GM19043 (cell line): Measurements from ENCODE around the gene ITGB3.
"Not testable (repeated sequence)": the region's sequence is repeated elsewhere in the genome, so short reads cannot be mapped to it uniquely, and the experiment has no call there.

Experiments used
- ATAC-seq: cut with Tn5 transposase; IDR thresholded peaks from one replicate; pipeline ENCODE4 v1.9.1; 2021; ENCODE audit warnings: low read depth; ENCODE audit not compliant: unreplicated experiment

ITGB3 gene

DNA sequence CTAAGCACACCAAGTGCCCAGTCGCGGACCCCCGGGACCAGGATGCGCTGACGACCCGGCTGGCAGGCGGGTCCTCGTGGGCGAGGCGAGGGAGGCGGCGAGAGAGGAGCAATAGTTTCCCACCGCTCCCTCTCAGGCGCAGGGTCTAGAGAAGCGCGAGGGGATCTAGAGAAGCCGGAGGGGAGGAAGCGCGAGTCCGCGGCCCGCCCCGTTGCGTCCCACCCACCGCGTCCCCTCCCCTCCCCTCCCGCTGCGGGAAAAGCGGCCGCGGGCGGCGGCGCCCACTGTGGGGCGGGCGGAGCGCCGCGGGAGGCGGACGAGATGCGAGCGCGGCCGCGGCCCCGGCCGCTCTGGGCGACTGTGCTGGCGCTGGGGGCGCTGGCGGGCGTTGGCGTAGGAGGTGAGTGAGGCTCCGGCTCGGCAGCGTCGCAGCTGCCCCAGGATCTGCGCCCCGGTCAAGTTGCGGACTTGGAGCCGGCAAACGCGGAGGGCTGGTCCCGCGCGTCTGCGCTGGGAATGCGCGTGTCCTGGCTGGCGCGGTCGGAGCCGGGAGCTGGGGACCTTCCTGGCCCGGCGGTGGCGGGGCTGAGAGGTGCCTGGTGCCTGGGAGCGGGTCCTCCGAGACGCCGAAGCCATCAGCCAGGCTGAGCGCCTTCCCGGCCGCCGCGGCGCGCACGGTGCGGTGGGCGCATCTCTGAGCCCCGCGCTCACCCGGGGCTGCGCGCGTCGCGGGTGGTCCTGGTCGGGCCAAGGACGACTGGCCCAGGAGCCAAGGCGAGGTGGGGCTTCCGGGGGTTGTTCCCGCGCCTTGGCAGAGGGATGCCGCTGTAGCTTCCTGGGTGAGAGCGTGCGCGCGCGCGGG lies at the start of gene ITGB3:
Gene ITGB3 (plus strand): TSS at position 287 of the 862 bp plus-strand sequence. CDS start 35 bp downstream, at position 322.
- peak; percentile 70 for ATAC-seq

DNA sequence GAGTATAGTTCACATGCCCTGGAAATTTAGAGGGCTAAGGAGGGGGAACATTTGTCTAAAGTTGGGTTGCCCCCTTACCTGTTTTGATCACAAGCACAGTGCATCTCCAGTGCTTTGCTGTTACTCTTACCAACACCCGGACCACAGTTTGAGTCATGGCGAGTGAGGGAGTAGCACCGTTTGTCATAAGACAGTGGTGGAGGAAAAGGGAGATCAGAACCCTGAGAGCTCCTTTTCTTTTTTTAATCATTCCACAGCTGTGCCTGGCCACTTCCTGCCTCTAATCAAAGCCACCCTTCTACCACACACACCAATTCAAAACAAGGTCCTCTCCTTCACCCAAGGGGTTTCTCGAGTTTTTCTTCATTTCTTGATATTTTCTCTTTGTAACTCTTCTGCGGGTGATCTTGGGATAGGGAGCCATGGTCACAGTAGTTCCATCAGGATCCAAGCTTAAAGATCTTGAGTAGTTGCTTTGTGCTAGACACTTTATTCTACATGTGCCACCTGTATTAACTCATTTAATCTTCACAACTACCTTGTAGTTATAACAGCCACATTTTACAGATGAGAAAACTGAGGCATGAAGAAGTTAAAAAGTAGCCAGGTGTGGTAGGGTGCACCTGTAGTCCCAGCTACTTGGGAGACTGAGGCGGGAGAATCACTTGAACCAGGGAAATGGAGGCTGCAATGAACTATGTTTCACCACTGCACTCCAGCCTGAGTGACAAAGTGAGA lies 49.5 kb upstream of the ITGB3 start:
- ATAC-seq = no peak

DNA sequence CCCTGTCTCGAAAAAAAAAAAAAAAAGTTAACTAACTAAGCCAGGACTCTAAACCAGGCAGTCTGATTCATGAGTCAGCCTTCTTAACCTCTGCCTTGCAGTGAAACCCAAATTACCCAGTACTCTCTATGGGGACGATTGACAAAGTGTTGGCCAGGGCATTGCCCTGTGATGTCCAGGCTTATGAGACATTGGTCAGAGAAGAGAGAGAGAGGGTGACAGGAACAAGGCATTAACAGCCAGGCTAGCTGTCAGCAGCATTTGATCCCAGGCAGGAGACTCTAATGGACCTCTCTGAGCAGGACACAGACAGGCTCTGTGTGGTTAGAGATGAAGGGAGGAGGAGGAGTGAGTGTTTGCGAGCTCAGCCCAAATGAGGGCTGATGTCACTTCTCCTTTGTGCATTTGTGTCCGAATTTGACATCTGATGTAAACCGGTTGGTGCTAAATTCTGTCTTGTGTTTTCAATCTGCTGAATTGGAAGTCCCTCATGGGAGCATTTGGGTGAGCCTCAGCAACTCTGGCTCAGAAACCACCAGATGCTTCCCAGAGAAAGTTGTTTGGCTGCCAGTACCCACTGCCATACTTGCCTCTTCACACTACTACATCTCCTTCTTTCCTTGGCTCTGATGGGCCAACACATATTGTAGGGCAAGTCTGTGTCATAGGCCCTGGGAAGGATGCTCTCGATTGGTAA lies 48.8 kb upstream of the ITGB3 start:
- peak; percentile 27 for ATAC-seq

DNA sequence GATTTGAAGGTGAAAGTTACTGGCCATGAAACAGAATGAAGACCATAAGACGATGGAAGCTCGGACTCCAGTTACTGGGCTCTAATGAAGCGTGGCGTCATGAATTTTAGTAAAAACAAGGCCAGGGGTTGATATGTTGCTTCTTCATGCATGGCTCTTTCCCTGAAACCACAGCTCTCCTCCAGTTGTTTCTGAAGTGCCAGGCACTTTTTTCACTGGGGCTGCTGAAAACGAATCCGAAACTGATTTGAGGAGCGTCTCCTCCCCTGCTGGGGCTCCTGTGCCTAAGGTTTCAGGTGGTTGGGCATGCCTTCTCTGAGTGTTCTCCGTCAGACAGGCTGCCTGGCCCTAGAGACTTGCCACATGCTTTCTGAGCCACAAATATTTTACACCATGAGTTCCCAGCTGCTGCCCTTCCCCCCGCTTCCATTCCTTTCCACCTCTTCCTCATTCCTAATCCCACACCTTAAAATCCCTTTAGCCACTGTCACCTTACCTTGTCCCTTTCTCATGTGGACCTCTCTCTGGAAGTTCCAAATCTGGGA lies 48.1 kb upstream of the ITGB3 start:
- peak; percentile 43 for ATAC-seq

DNA sequence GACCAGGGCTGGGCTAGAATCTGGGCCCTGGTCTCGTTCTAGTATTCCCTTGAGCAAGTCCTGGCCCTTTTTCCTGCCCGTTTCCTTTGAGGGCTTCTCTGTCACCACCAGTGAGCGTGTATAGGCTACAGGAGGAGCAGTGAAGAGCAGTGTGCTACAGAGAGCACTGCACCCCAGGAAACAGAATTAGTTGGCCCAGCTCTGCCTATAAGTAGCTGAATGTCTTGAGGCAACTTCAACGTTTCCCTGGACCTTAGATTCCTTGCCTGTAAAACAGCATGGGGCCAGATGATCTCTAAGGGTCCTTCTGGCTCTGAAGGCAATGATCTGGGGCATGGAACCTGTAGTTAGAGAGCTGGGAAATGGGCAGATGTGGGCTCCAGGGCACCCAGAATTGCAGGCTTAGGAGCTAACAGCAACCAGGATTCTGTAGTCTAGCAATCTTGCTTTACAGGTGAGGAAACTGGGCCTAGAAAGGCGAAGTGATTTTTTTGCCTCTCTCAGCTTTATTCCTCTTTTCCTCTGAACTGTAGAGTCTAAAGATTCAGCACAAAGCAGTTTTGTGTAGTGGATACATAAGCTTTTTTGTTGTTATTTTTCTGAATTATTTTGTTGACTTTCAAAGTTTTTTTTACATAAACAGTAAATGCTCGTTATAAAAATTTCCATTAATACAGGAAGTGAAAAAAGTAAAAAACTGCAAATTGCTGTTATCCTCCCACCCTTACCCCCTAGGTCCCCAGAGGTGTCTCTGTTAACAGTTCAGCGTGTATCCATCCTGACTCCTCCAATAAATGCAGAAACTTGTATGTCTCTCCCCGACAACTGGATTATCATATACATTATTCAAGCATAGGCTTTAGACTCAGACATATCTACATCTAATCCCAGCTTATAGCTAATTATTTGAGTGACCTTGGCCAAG lies 46.2 kb upstream of the ITGB3 start:
- ATAC-seq = no peak

DNA sequence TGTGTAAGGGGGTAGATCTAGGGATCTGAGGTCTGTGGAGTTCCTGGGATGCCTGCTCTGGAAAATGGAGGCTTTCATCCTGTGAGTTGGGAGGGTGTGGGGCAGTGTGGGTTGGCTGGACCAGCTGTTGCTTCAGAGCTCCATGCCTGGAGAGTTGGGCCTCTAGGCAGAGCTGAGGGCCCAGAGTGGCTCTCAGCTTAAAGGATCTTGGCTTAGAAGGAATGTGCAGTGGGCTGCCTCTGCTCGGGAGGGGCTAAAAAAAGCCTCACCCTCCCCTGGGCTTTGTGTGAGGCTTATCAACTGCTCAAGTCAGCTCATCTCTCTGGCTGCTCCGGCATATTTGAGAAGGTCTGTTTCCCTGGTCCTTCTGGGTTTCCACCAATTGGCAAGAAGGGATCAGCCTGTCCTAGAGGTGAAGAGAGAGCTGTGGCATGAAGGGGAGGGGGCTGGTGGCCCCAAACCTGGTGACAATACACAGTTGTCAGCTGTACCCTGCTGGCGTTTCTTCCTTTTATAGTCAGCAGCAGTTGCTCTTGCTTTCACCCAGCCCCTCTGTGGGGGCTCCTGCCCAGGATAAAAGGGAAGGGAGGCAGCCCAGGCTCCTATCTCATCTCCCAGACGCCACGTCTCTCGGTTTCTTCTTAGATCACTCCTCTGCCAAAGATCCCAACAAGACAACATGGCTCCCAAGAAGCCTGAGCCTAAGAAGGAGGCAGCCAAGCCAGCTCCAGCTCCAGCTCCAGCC lies 44.7 kb upstream of the ITGB3 start, which contains the start of gene MYL4:
Gene MYL4 (plus strand): TSS at position 605 of the 745 bp plus-strand sequence. CDS start 75 bp downstream, at position 680.
- ATAC-seq = no peak

DNA sequence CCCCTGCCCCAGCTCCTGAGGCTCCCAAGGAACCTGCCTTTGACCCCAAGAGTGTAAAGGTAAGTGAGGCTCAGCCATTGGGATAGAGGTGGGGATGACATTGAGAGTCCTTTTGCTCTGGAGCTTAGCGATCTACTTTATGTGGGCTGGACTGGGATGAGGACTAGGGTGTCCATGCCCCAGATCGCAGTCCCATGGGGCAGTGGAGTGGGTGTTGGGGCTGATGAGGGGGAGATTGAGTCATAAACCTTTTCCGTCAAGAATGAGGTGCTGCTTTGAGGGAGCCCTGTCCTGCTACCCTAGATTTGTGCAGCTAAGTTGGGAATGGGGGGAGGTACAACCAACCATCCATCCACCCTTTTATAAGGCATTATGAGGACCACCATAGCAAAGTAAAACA lies 44.1 kb upstream of the ITGB3 start:
- no peak for ATAC-seq

DNA sequence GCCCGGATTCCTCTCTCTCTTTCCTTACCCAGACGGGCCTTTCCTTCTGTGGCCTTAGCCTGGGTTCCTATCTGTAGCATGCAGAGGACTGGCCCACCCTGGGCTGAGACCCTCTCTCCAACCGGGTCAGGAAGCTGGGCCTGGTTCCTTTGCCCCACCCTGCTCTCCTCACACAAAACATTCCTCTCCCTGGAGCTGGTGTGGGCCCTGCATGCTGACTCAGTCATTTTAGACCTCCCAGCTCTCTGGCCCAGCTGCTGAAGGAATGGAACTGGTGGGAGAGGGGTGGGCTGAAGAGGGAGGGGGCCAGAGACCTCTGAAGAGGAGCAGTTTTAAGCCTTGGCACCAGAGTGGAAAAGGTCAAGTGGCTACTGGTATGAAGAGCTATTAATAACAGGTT lies 43.5 kb upstream of the ITGB3 start:
- no peak for ATAC-seq

DNA sequence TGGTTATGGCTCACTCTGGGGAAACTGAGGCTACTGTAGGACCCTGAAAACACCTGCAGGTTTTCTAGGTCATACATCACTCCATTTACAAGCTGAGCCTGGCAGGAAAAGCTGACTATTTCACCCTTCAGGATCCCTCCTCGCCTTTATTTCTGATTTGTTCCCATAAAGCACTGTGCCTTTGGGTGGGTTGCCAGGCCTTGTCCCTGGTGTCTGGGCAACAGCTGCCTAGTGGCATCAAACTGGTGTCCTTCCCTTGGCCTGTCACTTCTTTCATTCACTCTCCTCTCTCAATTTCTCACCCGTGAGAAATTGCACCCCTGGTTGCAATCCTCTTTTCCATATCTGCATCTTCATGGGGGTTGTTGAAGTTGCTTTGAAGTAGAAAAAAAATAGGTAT lies 42.8 kb upstream of the ITGB3 start:
- ATAC-seq = no peak

DNA sequence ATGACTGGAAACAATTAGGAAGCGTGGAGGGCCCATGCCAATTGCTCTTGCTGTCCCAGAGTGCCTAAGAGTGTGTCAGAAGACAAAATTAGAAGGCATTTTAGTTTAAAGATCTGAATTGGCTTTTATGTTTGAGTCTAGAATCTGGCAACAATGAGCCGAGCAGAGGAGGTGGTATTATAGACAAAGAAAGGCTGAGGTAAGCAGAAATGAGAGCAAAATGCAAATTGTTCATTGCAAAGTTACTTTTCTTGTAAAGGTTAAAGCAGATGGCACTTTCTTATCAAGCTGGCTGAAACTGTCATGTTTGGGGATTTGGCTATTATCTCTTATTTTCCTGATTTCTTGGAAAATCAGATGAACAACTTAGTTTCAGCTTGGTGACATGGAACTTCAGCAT lies 41.2 kb upstream of the ITGB3 start:
- no peak for ATAC-seq

DNA sequence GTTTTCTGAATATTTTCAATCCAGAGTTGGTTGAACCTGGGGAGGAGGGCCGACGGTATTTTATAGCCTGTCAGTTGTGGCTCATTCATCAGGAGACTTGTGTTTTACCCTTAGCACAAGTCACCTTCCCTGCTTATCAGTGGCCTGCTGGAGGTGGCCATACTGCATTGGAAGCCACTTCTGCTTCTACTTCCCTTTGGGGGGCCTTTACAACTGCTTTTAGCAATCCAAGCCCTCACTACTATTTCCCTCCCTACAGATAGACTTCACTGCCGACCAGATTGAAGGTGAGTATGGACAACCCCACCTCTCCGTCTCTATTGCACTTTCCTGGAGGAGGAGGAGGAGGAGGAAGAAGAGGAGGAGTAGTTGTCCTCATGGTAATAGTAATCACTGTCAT lies 40.1 kb upstream of the ITGB3 start:
- no peak for ATAC-seq

DNA sequence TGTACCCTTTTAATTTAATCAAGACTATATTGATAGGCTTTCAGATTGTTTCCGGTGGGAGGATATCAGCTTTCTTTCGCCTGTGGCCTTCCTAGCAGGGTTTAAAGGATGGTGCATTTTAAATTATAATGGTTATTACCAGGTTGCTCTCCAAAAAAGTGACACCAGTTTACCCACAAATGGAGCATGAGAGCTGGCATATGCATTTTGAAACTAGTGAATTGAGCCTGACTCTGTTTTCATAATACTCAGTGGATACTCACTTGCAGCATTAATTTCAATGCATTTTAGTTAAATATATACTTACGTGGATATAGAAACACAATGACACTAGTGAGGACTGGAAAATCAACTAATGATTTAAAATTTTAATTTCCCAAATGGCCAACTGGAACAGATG lies 38.7 kb upstream of the ITGB3 start:
- ATAC-seq = no peak

DNA sequence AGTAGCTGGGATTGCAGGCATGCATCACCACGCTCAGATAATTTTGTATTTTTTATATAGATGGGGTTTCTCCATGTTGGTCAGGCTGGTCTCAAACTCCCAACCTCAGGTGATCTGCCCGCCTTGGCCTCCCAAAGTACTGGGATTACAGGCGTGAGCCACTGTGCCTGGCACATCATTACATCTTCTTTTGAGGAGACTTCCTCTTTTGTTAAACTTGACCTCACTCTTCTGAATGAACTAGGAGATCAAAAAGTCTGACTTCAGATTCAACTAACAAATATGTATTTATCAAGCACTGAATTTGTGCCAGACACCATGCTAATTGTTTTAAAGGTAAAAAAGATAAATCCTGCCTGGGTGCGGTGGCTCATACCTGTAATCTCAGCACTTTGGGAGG lies 36.8 kb upstream of the ITGB3 start:
- not testable (repeated sequence) for ATAC-seq

DNA sequence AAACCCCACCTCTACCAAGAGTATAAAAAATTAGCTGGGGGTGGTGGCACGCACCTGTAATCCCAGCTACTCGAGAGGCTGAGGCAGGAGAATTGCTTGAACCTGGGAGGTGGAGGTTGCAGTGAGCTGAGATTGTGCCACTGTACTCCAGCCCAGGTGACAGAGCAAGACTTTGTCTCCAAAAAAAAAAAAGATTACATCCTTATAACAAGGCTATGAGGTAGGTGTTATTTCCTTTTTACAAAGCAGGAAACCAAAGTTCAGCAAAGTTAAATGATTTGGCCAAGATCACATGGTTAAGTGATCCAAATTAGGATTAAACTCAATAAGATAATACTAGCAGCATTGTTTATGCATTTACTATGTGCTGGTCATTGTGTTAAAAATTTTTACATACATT lies 36.3 kb upstream of the ITGB3 start:
- not testable (repeated sequence) for ATAC-seq

DNA sequence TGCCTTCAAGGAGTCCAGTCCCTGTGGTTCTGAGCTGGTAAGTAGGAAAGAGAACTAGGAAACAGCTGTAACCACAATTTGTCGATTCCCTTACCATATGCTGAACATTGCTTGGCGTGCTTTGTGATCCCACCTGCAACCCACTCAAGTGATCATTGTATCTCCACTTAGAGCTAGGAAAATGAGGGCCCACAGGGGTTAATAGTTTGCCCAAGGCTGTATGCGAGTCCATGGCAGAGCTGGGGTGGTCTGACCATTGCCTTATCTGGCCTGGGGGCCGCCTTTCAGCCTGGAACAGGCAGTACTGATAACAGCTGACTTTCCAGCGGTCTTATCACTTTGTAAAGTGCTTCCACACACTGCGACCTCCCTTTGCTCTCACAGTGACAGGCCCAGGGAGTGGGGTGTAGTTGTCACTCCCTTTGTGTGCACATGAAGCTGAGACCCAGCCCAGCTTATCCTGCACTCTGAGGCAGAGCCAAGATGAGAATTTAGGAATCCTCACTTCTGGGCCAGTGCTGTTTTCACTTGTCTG lies 34.7 kb upstream of the ITGB3 start:
- ATAC-seq = no peak

DNA sequence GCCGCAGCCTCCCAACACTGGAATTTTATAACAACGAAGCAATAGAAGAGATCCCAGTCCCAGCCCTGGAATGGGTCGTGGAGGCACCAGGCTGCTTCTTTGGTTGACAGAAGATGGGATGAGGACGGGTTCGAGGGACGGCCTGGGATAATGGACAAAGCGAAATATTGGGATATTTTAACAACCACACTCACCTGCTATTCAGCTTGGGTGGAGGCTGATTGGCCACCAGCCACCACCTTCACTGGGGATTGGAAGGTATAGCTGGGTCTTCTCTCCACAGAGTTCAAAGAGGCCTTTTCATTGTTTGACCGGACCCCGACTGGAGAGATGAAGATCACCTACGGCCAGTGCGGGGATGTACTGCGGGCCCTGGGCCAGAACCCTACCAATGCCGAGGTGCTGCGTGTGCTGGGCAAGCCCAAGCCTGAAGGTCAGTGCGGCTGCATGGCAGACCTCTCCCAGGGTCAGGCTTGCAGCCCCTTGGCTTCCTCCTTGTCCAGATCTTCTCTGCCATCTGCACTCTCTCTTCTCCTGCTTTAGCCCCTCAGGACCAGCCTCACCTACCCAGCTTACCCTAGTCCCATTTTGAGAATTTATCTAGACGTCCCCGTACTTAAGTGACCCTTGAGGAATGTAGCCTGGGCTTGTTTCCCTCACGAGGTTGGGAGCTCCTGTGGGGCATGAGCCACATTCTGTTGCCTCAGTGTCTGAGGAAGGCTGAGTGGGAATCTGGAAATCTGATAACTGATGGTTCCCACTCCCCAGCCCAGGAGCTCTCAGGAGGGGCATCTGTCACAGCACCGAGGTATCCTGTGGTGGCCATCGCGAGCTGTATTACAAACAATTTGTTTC lies 33.8 kb upstream of the ITGB3 start:
- no peak for ATAC-seq

DNA sequence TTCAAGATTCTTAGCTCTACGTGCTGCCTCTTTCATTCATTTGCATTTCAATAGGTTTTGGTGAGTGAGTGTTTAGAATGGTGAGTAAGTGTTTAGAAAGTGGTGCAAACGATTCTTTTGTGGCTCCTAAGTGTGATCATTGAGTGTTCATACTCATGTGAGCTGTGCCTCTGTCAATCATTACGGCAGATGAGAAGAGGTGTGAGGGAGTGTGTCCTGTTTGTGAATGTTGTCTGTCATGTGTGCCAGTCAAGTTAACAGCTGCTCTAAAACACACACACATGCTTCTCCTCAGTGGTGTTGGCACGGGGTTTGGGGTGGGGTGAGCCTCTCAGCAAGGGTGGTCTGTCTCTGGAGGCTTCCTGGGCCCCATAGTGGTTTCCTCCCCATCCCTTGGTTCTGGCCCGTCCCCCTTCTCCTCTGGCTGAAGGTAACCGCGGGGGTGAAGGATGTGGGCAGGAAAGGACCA lies 33.1 kb upstream of the ITGB3 start:
- no peak for ATAC-seq

DNA sequence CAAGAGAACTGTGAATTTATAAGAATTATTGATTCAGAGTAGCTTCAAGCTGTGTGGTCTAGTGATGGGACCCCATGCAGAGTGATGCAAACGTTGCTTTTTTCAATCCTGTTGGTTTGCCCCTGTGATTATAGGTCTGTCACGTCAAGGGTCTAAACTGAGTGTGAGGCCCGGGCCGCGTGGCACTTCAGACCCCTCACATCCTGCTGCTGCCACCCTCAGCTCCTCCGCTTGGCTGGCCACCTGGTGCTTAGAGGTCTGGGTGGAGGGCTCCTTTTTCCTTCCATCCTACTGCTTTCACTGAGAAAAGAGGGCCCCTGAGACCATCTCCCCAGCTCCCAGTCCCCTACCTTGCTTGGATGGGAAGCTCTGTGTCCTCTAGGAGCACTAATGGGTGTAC lies 32.5 kb upstream of the ITGB3 start:
- ATAC-seq = no peak
